K562 (cell line): ENCODE results near the gene CTAGE9. TPM values are rescaled to one million over a fixed set of nuclear protein-coding genes. Genes with fewer than 3 reads are reported as not detected.

ENCODE experiments used
- ATAC-seq: fragments of 200-7000 bp; cut with Tn5 transposase; 3 replicates; pipeline ENCODE4 v1.9.1; 2020; ENCODE audit warnings: moderate library complexity
- BruUV-seq: library from RNA; stranded (reverse); fragments of 400-500 nt; replicated peaks from 2 replicates; lab custom pipeline; 2021; lab: Mats Ljungman, UMichigan
- CTCF ChIA-PET: fragments of 300-600 bp; formaldehyde crosslinking; extraction: SDS; loops from one replicate; lab custom pipeline; 2021; ENCODE audit warnings: low intra/inter-chr PET ratio; lab: Yijun Ruan, JAX
- POLR2A ChIA-PET: fragments of 300-600, 350-650 bp; sonication (Branson Sonifier 250); formaldehyde crosslinking; extraction: SDS; loops from one replicate; lab custom pipeline; 2021; ENCODE audit warnings: antibody characterized with exemption, inconsistent platforms; lab: Yijun Ruan, JAX
- DNase-seq, 4 experiments: peaks; one replicate each; pipeline versions ENCODE4 v3.0.0 to v3.0.0-alpha.2; 2011 to 2018; ENCODE audit warnings: low spot score in 3 of 4, mixed read lengths in 3 of 4; ENCODE audit errors: extremely low read depth in 1 of 4
- FAIRE-seq: peaks from 2 replicates; lab custom pipeline; 2011; peaks lifted over from hg19 to GRCh38; lab: Jason Lieb, UNC
- H2AFZ ChIP-seq: 2 replicates; pipeline ENCODE4 v1.6.0; 2011; ENCODE audit warnings: low read depth, low read length, control low read depth, inconsistent platforms
- H3K27ac ChIP-seq: fragments of 200-600 bp; 3 replicates; pipeline ENCODE4 v1.8.0; 2011; ENCODE audit warnings: low read depth, mild to moderate bottlenecking, control low read depth, inconsistent platforms, low read length, moderate library complexity, mixed read lengths; ENCODE audit errors: extremely low read depth
- H3K27me3 ChIP-seq, 2 experiments: fragments of 300-600 bp in 1 of 2; 2 replicates in 1 of 2; 3 replicates in 1 of 2; pipeline versions ENCODE4 v1.6.0 to v1.8.0; 2011; ENCODE audit warnings: inconsistent platforms in 2 of 2, low read length in 2 of 2, mild to moderate bottlenecking in 1 of 2, mixed read lengths in 1 of 2, moderate library complexity in 1 of 2; ENCODE audit not compliant: control insufficient read depth in 2 of 2, insufficient read depth in 2 of 2
- H3K36me3 ChIP-seq: fragments of 300-600 bp; 3 replicates; pipeline ENCODE4 v1.8.0; 2011; ENCODE audit warnings: mild to moderate bottlenecking, low read length, inconsistent platforms; ENCODE audit not compliant: control insufficient read depth, insufficient read depth
- H3K4me1 ChIP-seq, 2 experiments: fragments of 200-600 bp in 1 of 2; replicated peaks in 1 of 2; 2 replicates in 1 of 2; 3 replicates in 1 of 2; pipeline versions ENCODE4 v1.5.1 to v1.8.0; 2011; ENCODE audit warnings: inconsistent platforms in 2 of 2, low read length in 2 of 2, mild to moderate bottlenecking in 1 of 2, mixed read lengths in 1 of 2, moderate library complexity in 1 of 2; ENCODE audit not compliant: control insufficient read depth in 2 of 2, insufficient read depth in 2 of 2
- H3K4me2 ChIP-seq: 2 replicates; pipeline ENCODE4 v1.6.1; 2011; ENCODE audit warnings: low read length, control low read depth, inconsistent platforms, mixed read lengths; ENCODE audit not compliant: insufficient read depth
- H3K4me3 ChIP-seq: fragments of 200-600 bp; sonication (generic), shearing (Covaris generic); 2 replicates; pipeline ENCODE4 v1.5.1; 2016; ENCODE audit warnings: control low read depth, inconsistent platforms
- H3K79me2 ChIP-seq: fragments of 200-600 bp; 3 replicates; pipeline ENCODE4 v1.8.0; 2011; ENCODE audit warnings: low read length, inconsistent platforms; ENCODE audit not compliant: control insufficient read depth, insufficient read depth
- H3K9ac ChIP-seq, 2 experiments: 2 replicates each; pipeline versions ENCODE4 v1.6.0 to v1.6.1; 2011; ENCODE audit warnings: low read depth in 2 of 2, low read length in 2 of 2, control low read depth in 1 of 2, inconsistent platforms in 1 of 2, mild to moderate bottlenecking in 1 of 2, mixed read lengths in 1 of 2; ENCODE audit not compliant: insufficient read depth in 1 of 2
- H3K9me1 ChIP-seq: one replicate; pipeline ENCODE4 v1.6.0; 2011; ENCODE audit warnings: inconsistent platforms, mild to moderate bottlenecking, low read length, moderate library complexity; ENCODE audit not compliant: control insufficient read depth, insufficient read depth
- H3K9me3 ChIP-seq: replicated peaks from 2 replicates; pipeline ENCODE4 v1.5.1; 2011; ENCODE audit warnings: low read depth, low read length, inconsistent platforms; ENCODE audit not compliant: control insufficient read depth, insufficient read depth
- H4K20me1 ChIP-seq: replicated peaks from 2 replicates; pipeline ENCODE4 v1.6.1; 2011; ENCODE audit warnings: low read length, inconsistent platforms, mixed read lengths; ENCODE audit not compliant: control insufficient read depth, insufficient read depth
- CXXC5 ChIP-seq: fragments of 250-450 bp; sonication (Bioruptor Pico); IDR thresholded peaks from 2 replicates; pipeline ENCODE4 v1.8.0; 2022; ENCODE audit warnings: inconsistent platforms, mild to moderate bottlenecking, moderate library complexity
- E2F4 ChIP-seq: sonication (generic); formaldehyde crosslinking; IDR thresholded peaks from 2 replicates; pipeline ENCODE4 v1.8.0; 2022; ENCODE audit warnings: mild to moderate bottlenecking, low read depth, missing genetic modification reagents
- GATAD2B ChIP-seq: fragments of 450-650 bp; IDR thresholded peaks from 2 replicates; pipeline ENCODE4 v1.6.1; 2017; ENCODE audit warnings: mild to moderate bottlenecking, borderline replicate concordance
- TCFL5 ChIP-seq: fragments of 250-450 bp; sonication (Bioruptor Pico); conservative IDR thresholded peaks from 2 replicates; pipeline ENCODE4 v1.6.1; 2021; ENCODE audit warnings: mild to moderate bottlenecking, moderate library complexity, matching md5 sums
- ZNF124 ChIP-seq: sonication (generic); formaldehyde crosslinking; IDR thresholded peaks from 2 replicates; pipeline ENCODE4 v1.8.1; 2022; ENCODE audit warnings: missing genetic modification reagents
- WGBS: fragments of 100-300 bp; shearing (Covaris generic); methylation state at CpG from one replicate; pipeline ENCODE4 v1.1.6; 2016; ENCODE audit warnings: low coverage, mixed read lengths; ENCODE audit not compliant: insufficient coverage; ENCODE audit errors: missing lambda C conversion rate; 5-methylcytosine and 5-hydroxymethylcytosine counted together
- in situ Hi-C: fragments of 300-500 bp; cut with MboI; formaldehyde crosslinking; loops from 4 replicates; pipeline ENCODE4 v1.15.0; 2018; ENCODE audit warnings: inconsistent platforms, mixed read lengths
- intact Hi-C: fragments of 100-400 bp; cut with micrococcal nuclease; formaldehyde crosslinking; loops from 2 replicates; pipeline ENCODE4 v1.14.2; 2022
- polyA plus RNA-seq, 8 experiments: library from polyadenylated mRNA; depleted of rRNA in 4 of 8; stranded (reverse) in 5 of 8; unstranded in 3 of 8; fragments of >200 nt; fragmentation: Nextera tagmentation in 2 of 8; fragmentation: Illumina TruSeq in 1 of 8; extraction: Ambion mirVana in 2 of 8; extraction: Trizol in 1 of 8; gene quantifications; 2 replicates each; pipeline versions ENCODE4 v1.2.1 to v1.2.3, GENCODE V29; 2011 to 2014; ENCODE audit warnings: inconsistent platforms in 1 of 8, missing spikeins in 1 of 8
- total RNA-seq, 7 experiments: library from RNA; depleted of rRNA in 6 of 7; stranded (reverse); fragments of >200 nt in 6 of 7; fragmentation: Illumina TruSeq in 2 of 7; extraction: Trizol in 2 of 7; gene quantifications; 2 replicates each; pipeline versions ENCODE4 v1.2.1 to v1.2.3, GENCODE V29; 2011 to 2021; ENCODE audit warnings: low replicate concordance in 1 of 7

The CTAGE9 gene
- total and polyA plus RNA-seq, 9 of the 15 experiments (the other 6 are each of a cell fraction or from before 2014, with no cell fraction given): not detected

DNA sequence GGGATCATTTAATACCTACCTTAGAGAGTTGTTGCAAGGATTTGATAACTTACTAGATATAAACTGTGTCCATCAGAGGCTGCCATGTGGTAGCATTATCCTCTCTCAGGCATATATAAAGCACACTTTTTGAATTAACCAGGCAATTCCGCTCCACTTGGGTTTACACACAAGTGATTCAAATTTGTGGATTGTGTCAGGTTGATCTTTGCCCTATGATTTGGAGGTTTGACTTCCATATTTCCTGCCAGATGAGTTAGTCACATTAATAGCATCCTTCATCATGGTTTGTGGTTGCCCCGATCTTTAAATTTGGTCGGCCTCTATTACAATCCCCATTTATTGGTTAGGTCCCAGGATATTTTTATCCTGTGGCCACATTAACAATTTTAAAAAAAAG, 44.8 kb upstream of the CTAGE9 start:
- H3K9ac ChIP-seq: no peak overlapping the region
- H3K9me1 ChIP-seq: no peaks in the 10 kb centered on the region
- ChIA-PET CTCF (no interaction called here), POLR2A (interaction anchor here (0.6 kb wide), 1 partner anchor 300 kb away, joined by 3 read pairs; no protein-coding TSS in a partner anchor)
- intact Hi-C loops: no loop called here
- H4K20me1 ChIP-seq: no peaks in the 10 kb centered on the region
- DNase-seq: no peak
- FAIRE-seq: no peak
- no peaks in the 10 kb centered on the region for H3K36me3 ChIP-seq
- peaks cover 0 to 5% of the 10 kb centered on the region in 2 experiments; a peak in 3 of 5 replicates for H3K27me3 ChIP-seq
- H3K9me3 ChIP-seq: no peaks in the 10 kb centered on the region
- H3K79me2 ChIP-seq: no peaks in the 10 kb centered on the region
- no peak overlapping the region for H3K4me2 ChIP-seq
- no peak overlapping the region for H2AFZ ChIP-seq
- no peaks in the 10 kb centered on the region for H3K4me1 ChIP-seq
- TF ChIP-seq TCFL5 (CRISPR knock-in tag): no peak
- no peak for TF ChIP-seq E2F4 (CRISPR knock-in tag)
- no peak for TF ChIP-seq CXXC5
- no peak for TF ChIP-seq GATAD2B
- TF ChIP-seq ZNF124: no peak
- no peak overlapping the region for H3K4me3 ChIP-seq
- in situ Hi-C loops: no loop called here
- no peak overlapping the region for H3K27ac ChIP-seq
- no TSS peak for BruUV-seq
- no peak for ATAC-seq
- 7% methylated on average over 3 of the region's 3 CpGs for WGBS
